ENCODE results near the gene NDUFC2.
"Not testable (repeated sequence)": the region's sequence is repeated elsewhere in the genome, so short reads cannot be mapped to it uniquely, and the experiment has no call there.

The NDUFC2 gene

DNA sequence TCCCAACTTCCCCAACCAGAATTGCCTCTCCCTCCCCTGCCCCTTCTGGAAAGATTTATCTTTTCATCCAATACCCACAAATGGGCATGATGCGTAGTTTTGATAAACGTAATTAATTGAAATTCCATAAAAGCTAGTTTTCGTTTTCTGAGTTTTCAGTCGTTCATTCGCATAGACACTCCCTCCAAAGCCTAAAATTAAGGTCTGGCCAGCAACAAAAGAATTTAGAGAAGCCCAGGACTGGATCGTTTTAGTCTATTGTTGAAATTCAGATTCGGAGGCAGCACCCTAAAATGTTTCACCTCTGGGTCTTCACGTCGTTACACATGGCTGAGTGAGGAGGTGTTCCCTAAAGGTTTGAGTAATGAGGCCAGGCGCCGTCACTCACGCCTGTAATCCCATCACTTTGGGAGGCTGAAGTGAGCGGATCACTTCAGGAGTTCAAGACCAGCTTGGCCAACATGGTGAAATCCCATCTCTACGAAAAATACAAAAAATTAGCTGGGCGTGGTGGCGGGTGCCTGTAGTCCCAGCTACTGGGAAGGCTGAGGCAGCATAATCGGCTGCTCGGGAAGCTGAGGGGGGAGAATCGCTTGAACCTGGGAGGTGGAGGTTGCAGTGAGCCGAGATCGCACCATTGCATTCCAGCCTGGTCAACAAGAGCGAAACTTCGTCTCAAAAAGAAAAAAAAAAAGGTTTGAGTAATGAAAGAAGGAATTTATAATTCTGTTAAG is 589 bp upstream of the NDUFC2 start:
- no peak for DNase-seq (ENCODE audit: low spot score)

DNA sequence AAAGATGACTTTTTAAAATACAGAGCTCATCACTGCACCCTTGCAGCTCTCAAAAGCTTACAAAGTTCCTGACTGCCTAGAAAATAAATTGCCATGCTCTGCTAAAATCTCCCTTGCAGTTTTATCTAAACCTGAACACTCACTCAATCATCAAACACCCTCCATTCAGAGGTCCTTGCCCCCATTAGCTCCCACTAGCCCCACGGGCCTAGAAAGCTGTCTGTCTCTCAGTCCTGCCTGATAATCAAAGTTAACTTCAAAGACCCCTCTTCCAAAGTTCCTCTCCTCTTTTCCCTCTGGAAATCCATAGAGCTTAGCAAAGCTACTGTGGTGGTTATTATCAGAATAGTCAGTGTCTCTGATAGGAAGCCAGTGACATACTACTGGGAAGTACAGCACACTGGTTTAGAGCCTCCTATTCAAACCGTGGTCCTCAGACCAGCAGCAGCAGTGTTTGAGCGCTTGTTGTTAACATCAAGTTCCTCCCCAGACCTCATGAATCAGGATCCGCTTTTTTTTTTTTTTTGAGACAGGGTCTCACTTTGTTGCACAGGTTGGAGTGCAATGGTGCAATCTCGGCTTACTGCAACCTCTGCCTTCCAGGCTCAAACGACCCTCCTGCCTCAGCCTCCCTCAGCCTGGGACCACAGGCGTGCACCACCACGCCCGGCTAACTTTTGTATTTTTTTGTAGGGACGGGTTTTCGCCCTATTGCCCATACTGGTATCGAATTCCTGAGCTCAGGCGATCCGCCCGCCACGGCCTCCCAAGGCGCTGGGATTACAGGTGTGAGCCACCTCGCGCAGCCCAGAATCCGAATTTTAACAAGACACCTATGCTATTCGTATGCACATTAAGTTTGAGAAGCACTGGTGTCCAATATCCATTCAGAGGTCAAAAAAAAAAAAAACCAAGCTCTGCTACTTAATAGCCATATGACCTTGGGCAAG is 1.2 kb downstream of the NDUFC2 start:
- no peak for DNase-seq (ENCODE audit: low spot score)

DNA sequence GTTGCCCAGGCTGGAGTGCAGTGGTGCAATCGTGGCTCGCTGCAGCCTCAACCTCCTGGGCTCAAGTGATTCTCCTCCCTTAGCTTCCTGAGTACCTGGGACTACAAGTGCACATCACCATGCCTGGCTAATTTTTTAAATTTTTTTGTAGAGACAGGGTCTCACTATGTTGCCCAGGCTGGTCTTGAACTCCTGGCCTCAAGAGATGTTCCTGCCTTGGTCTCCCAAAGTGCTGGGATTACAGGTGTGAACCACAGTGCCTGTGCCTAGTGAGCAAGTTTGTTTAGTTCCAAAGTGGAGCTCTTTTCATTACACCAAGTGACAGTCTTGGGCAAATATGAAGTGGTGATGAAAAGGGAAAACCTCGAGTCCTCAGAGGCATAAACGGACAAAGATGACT is 2.1 kb downstream of the NDUFC2 start:
- DNase-seq (ENCODE audit: low spot score) = not testable (repeated sequence)

DNA sequence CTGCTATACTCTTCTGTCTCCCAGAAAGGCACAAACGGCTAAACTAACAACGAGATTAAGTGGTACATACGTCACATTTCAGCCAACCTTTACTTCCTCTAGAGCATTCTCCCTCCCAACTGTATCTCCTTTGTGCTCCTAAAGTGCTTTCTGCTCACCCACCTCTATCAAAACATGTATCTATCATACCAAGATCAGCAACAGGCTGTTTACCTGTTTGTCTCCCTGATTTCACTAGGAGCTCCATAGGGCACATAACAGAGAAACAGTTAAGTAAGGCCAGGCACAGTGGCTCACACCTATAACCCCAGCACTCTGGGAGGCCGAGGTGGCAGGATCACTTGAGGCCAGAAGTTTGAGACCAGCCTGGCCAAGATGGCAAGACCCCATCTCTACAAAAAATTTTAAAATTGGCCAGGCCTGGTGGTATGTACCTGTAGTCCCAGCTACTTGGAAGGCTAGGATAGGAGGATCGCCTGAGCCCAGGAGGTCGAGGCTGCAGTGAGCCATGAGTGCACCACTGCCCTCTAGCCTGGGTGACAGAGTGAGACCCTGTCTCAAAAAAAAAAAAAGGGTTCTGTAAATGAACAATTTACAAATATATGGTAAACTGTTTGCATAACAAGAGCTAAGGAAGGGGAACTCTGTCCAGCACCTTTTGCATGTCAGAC is 2.8 kb downstream of the NDUFC2 start:
- DNase-seq (ENCODE audit: low spot score) = no peak

DNA sequence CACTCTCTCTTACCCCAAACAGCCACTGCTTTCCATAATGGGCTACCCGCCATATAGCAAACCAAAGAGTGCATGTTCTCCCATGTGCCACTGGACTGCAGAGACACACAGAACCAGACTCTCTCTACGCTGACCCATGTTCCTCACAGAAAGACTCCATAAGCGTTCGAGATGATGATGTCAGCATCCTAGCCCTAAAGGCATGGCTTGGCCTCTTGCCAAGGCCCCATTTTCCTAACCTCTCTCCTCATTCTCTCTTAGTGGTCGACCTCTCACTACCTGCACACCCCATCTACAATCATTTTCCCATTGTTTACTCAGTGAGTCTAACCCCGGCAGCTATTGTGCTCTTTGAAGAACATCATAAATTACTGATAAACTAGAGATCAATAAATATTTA is 4.9 kb downstream of the NDUFC2 start:
- DNase-seq (ENCODE audit: low spot score) = no peak

DNA sequence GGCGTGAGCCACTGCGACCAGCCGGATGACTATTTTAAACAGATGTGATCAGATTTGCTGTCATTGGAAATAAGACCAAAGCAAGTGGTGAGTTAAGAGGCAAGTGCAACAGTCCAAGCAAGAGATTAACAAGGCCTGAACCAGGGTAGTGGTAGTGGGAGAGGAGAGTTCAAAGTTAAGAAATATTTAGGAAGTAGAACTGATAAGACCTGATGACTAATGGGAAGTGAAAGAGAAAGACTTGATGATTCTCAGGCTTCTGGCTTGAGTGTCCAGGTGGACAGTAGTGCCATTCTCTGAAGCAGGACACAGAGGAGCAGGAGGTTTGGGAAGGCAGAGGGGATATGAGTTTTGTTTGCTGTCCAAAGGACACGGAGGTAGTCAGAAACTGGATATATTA is 7.2 kb downstream of the NDUFC2 start:
- DNase-seq (ENCODE audit: low spot score) = no peak

DNA sequence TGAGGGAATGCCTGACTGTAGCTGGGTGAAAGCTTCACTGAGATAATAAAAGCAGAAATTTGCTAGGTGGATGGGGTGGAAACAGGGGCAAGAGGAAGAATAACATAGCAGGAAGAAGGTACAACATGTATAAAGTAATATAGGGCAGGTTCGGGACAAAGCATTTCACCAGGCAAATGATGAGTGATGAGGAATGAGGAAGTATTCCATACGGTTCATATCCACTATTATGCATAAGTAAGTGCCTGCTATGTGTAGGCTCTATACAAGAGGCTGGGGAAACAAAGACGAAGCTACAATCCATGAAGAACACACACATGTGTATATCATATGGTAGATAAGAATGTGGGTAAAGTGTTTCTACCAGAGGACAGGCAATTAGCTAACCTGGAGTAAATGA is 7.9 kb downstream of the NDUFC2 start:
- DNase-seq (ENCODE audit: low spot score) = no peak

DNA sequence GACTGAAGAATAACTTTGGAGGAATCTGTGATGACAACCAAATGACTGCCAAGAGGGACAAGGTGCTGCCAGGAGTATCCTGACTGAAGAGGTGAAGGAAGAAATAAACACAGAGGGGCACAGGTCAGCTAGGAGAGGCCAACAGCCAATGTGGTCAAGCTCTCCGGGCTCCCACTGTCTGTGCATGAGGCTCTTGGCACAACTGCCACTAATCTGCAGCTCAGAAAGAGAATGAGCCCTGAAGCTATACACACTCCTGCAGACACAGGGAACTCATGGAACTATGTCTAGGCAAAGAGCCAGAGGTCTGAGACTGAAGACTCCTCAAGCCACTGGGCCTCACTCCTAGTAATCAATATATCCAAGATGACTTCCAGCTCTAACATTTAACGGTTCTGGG is 9.0 kb downstream of the NDUFC2 start:
- DNase-seq (ENCODE audit: low spot score) = no peak

DNA sequence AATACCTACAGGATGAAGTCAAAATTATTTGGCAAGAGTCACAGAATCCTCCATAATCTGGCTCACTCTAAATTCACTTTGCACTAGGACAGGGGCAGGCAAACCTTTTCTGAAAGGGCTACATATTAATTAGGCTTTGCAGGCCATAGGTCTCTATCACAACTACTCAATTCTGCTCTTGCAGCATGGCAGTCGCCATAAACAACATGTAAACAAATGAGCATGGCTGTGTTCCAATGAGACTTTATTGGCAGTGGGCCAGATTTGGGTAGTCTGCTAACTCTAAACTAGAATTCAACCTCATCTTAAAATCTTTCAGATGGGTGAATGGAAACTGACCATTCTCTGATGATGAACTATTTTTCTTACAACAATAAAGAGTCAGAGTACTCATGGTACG is 10.2 kb downstream of the NDUFC2 start:
- DNase-seq (ENCODE audit: low spot score) = no peak

DNA sequence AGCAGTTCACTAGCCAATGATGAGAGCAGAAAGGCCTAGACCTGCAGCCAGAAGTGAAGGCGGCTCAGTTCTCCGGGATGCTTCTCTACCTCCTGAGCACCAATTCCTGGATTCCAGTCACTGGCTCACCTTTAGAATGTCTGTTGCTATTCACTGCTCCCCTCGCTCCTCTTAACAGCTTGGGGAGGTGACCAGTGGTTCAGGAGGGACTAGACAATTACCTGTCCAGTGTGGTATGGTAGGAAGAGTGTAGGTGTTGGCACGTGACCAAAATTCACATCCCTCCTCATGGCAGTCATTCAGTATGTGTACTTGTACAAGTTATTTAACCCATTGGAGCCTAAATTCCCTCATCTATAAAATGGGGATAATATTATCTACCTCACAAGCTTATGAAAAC is 12.0 kb downstream of the NDUFC2 start:
- no peak for DNase-seq (ENCODE audit: low spot score)

DNA sequence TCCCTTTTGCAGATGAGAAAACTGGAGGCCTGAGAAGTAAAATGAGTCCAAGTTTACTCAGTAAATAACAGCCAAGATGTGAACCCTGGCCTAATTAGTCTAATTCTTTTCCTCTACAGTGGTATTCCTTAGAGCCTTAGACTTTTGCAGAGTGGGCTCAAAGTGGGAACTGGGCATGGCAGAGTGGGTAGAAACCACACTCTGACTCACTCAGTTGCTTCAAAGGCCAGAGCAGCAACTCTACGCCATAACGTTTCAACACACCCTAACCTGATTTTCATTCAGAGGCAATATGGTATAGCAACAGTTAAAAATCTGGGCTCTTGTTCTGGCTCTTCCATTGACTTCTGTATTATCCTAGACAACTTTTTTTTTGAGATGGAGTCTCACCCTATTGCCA is 13.2 kb downstream of the NDUFC2 start:
- no peak for DNase-seq (ENCODE audit: low spot score)

DNA sequence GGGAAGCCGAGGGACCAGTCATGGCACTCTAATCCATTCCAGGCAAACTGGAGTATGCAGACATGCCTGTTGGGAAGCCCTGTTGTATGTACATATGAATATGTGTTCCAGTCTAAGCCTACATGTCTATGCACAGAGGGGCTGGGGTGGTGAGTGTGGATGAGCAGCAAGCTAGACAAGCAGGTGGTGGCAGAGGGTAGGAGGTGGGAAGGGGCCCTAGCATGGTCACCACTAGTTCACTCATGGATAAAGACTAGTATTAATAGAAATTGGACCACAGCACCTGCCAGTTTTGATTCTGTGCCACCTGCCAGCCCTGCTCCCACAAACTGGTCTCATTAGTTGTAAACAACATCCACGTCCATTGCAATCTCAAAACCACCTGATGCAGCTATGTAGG is 14.5 kb downstream of the NDUFC2 start:
- no peak for DNase-seq (ENCODE audit: low spot score)

DNA sequence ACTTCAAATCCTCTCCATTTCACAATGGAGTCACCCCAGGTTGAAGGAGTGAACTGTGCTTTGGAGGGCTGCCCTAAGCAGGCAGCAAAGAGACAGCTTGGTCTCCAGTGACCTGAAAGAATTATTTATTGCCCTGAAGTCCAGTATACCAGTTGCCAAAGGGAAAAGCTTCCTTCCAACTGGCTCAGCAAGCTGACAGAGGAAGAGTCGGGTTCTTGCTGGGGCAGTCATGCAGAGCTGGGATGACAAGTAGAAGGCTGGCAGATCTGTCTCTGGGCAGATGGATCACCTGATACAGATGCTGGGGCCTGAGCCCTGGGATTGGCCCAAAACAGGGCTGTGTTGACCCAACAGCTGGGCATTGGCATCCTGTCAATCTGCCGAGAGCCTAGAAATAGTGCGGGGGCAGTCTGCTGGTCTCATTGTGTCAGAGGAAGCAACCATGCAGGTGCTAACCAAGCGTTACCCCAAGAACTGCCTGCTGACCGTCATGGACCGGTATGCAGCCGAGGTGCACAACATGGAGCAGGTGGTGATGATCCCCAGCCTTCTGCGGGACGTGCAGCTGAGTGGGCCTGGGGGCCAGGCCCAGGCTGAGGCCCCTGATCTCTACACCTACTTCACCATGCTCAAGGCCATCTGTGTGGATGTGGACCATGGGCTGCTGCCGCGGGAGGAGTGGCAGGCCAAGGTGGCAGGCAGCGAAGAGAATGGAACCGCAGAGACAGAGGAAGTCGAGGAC is 16.1 kb downstream of the NDUFC2 start, which contains the start of gene THRSP:
Gene THRSP (plus strand): TSS at position 422 of the 742 bp plus-strand sequence. CDS start 21 bp downstream, at position 443.
- DNase-seq (ENCODE audit: low spot score) = no peak

DNA sequence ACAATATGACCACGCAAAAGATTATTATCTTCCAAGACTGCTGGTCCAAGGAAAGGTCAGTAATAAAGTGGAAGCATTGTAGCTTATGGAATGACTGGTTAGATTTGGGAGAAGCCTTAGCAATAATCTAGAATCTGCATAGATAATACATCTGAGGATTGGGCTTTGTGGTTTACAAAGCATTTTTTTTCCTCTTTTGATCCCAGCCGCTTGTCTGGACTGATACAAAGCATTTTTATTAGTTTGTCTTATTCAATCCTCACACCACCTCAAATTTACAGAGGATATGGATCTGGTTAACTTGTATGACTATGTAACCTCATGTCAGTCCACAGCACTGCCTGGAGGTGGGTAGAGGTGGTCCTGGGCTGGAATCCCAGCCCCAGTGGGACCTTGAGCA is 17.0 kb downstream of the NDUFC2 start:
- DNase-seq (ENCODE audit: low spot score) = no peak

DNA sequence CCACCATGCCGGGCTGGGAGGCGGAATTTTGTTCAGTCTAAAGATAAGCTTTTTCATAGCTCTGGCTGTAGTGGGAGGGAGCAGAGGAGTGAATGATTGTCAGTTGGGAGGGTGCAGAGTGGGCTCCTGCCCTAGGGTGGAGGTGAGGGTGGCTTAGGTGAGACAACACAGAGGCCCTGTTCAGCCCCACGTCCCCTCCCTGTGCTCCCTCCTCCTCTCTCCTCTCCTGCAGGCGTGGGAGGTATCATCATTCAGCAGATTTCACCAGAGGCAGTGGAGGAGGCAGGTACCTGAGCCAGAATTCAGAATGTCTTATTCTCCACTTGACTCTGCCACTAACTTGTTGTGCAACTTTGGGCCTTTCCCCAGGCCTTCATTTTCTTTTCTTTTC is 17.7 kb downstream of the NDUFC2 start:
- DNase-seq (ENCODE audit: low spot score) = no peak

DNA sequence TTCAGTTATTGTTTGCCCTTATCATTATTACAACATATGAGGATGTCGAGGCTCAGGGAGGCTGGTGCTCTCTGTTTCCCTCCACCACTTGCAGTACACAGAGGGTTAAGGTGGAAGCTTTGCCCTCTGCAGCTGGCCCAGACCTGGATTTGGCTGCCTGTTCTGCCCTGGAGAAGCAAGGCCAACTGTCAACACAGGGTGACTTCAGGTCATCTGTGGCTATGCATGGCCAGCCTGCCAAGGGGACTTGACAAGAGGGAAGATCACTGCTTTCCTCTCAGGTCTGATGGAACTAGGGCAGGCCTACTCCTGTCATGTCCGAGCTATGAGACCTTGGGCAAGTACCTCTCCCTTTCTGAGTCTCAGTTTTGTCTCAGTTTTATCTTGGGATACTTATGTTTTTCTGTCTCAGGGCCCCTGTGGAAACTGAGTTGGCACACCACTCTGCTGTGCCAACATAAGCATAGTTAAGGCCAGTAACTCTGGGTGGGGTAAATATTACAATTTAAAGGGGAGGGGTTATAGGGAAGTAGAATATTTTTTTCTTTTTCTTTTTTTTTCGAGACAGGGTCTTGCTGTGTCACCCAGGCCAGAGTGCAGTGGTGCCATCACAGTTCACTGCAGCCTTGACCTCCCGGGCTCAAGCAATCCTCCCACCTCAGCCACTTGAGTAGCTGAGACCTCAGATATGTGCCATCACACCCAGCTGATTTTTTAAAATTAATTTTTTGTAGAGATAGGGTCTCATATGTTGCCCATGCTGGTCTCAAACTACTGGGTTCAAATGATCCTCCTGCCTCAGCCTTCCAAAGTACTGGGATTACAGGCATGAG is 18.4 kb downstream of the NDUFC2 start:
- DNase-seq (ENCODE audit: low spot score) = no peak

DNA sequence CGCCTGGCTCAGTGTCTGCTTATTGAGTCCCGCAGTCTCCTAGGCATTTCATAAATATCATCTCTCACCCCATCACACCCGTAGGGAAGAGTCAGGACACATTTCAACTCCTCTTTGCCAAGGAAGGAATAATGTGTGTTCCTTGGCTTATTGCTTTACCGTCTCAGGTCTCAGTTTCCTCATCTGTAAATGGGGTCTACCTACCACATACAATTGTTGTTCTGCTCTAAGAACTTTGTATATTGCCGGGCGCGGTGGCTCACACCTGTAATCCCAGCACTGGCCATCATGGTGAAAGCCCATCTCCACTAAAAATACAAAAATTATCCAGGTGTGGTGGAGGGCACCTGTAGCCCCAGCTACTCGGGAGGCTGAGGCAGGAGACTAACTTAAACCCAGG is 19.1 kb downstream of the NDUFC2 start:
- no peak for DNase-seq (ENCODE audit: low spot score)

DNA sequence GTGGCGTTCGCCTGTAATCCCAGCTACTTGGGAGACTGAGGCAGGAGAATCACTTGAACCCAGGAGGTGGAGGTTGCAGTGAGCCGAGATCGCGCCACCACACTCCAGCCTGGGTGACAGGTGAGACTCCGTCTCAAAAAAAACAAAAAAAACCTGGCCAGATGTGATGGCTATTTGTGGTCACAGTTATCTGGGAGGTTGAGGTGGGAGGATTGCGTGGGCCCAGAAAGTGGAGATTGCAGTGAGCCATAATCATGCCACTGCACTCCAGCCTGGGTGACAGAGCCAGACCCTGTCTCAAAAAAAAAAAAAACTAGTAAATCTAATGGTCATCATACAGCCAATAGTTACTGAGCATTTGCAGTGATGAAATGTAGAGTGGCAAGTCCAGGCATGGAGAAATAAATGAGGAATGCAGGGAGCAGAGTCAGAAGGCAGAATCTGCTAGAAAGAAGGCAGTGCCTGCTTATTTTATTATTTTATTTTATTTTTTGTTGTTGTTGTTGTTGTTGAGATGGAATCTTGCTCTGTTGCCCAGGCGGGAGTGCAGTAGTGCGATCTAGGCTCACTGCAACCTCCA is 19.8 kb downstream of the NDUFC2 start:
- not testable (repeated sequence) for DNase-seq (ENCODE audit: low spot score)

DNA sequence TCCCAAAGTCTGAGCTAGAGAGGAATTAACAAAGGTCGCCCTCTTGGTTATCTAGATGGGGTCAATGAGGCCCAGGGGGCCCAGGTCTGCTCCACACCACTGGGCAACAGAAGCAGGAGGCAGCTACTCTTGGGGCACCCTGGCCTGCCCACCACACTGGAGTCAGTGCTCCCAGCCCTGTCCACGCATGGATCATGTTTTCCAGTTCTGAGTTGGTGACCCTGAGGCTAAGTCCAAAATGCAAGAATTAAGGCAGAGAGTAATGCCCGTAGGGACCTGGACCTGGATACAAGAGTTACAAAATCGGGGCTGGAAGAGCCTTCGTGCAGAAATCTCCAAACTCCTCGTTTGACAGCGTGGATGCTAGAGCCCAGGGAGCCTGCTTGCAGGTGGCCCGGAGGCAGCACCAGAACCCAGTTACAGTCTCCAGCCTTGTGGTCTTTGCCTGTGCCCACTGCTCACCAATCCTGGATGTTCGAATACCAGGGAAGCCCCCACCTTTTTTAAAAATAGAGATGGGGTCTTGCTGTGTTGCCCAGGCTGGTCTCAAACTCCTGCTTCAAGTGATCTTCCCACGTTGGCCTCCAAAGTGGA is 22.1 kb downstream of the NDUFC2 start:
- no peak for DNase-seq (ENCODE audit: low spot score)

DNA sequence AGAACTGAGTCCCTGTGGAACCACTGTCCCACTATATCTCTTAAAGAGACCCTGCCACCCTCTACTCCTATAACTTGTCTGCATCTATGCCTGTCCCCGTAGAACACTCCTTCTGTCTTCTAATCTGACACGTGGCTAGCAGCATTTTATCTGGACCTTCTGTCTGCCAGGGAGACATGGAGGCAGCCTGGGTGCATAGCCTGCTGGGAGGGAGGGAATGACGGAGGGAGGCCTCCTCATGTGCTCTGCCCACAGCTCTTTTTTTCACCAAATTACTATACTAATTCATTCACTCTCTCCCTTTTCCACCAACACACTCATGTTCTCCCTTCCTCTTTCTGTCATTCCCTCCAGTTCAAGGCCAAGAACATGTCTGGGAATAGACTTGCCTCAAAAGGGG is 23.6 kb downstream of the NDUFC2 start:
- no peak for DNase-seq (ENCODE audit: low spot score)
